GM18505 (cell line): ENCODE data around the gene ULK4.
"Not testable (repeated sequence)": the region's sequence is repeated elsewhere in the genome, so short reads cannot be mapped to it uniquely, and the experiment has no call there.

Experiments used
- ATAC-seq: cut with Tn5 transposase; IDR thresholded peaks from one replicate; pipeline ENCODE4 v1.9.1; 2021; ENCODE audit not compliant: unreplicated experiment
- POLR2A ChIP-seq: IDR thresholded peaks from 4 replicates; pipeline ENCODE4 v1.6.1; 2011; ENCODE audit warnings: borderline replicate concordance; ENCODE audit not compliant: insufficient read depth, insufficient read length; ENCODE audit errors: extremely low read depth

The ULK4 gene

GRCh38 chr3:41833628-41834027, 128.3 kb downstream of the ULK4 start:
- TF ChIP-seq POLR2A = no peak
- ATAC-seq = no peak

GRCh38 chr3:41819236-41819635, 142.7 kb downstream of the ULK4 start:
- no peak for TF ChIP-seq POLR2A
- no peak for ATAC-seq

- ATAC-seq = no peak
Measured at GRCh38 chr3:41808618-41809017, 153.3 kb downstream of the ULK4 start.

GRCh38 chr3:41808152-41808551, 153.8 kb downstream of the ULK4 start:
- no peak for TF ChIP-seq POLR2A
- ATAC-seq = no peak

More at GRCh38 chr3:41808618-41809017, 153.3 kb downstream of the ULK4 start:
- TF ChIP-seq POLR2A = no peak

- ATAC-seq = no peak
- no peak for TF ChIP-seq POLR2A
Measured at GRCh38 chr3:41794748-41795589, 166.9 kb downstream of the ULK4 start.

- no peak for TF ChIP-seq POLR2A
- no peak for ATAC-seq
Measured at GRCh38 chr3:41792806-41793205, 169.1 kb downstream of the ULK4 start.

GRCh38 chr3:41769106-41769505, 192.8 kb downstream of the ULK4 start:
- no peak for TF ChIP-seq POLR2A
- no peak for ATAC-seq

- ATAC-seq = no peak
Measured at GRCh38 chr3:41768363-41768762, 193.5 kb downstream of the ULK4 start.

GRCh38 chr3:41762867-41763266, 199.0 kb downstream of the ULK4 start:
- ATAC-seq = not testable (repeated sequence)

More at GRCh38 chr3:41768363-41768762, 193.5 kb downstream of the ULK4 start:
- TF ChIP-seq POLR2A = no peak

- no peak for ATAC-seq
- TF ChIP-seq POLR2A = no peak
Measured at GRCh38 chr3:41753651-41754050, 208.3 kb downstream of the ULK4 start.

GRCh38 chr3:41751597-41751996, 210.3 kb downstream of the ULK4 start:
- ATAC-seq = no peak
- TF ChIP-seq POLR2A = no peak

GRCh38 chr3:41749988-41750387, 211.9 kb downstream of the ULK4 start:
- ATAC-seq = no peak
- no peak for TF ChIP-seq POLR2A

- TF ChIP-seq POLR2A = no peak
- ATAC-seq = no peak
Measured at GRCh38 chr3:41746215-41746614, 215.7 kb downstream of the ULK4 start.

- no peak for ATAC-seq
- no peak for TF ChIP-seq POLR2A
Measured at GRCh38 chr3:41742121-41742520, 219.8 kb downstream of the ULK4 start.
